LoVo (cell line): Measurements from ENCODE around the gene SNAPC3.
"Not testable (repeated sequence)": the region's sequence is repeated elsewhere in the genome, so short reads cannot be mapped to it uniquely, and the experiment has no call there.

Source experiments
- DNase-seq: peaks from one replicate; pipeline ENCODE4 v3.0.0-alpha.2; 2016; ENCODE audit warnings: low spot score

Gene SNAPC3

DNA sequence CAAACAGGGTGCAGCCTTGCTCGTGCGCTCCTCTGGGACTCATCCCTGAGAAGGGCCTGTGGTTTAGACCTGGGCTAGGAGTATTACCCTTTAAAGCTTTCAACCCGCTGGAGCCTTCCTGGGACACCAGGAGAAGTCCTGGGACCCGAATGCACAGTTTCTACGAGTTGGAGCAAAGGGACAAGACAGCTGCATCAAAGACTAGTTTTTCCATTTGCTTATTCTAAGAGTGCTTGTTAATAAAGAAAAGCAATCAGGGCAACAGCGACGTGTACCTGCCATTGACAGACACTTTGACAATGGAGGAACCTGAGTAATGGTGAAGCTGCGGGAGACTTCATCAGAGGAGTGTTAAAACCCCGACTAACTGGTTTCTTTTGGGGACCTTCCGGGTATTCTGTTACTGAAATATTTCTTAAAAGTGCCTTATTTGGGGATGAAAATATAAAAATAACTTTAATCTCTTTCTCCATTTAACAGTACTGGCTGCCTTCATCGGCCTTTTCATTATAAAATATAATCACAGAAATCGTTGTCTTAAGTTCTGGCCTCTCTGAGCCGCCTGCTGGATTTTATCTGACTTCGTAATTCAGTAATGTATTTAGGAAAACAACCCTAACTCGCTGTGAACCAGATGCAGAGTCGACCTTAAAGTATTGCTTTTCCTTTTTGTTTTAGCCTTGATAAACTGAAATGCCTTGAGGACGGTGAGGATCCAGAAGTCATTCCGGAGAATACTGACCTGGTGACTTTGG lies 732 bp downstream of the SNAPC3 start:
- peak; percentile 9 for DNase-seq

DNA sequence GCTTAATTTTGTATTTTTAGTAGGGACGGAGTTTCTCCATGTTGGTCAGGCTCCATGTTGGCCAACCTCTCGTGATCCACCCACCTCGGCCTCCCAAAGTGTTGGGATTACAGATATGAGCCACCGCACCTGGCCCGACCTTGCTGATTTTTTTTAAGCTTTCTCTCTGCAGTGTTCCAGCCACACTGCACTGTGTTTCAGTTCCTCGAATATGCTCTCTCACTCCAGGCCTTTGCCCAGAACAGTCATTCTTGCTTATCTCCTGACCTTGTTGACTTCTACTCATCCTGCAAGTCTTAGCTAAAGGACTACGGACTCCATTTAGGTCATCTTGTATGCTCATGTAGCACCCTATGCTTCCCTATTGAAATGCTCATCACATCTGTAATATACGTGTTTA lies 3.3 kb downstream of the SNAPC3 start:
- DNase-seq: no peak

DNA sequence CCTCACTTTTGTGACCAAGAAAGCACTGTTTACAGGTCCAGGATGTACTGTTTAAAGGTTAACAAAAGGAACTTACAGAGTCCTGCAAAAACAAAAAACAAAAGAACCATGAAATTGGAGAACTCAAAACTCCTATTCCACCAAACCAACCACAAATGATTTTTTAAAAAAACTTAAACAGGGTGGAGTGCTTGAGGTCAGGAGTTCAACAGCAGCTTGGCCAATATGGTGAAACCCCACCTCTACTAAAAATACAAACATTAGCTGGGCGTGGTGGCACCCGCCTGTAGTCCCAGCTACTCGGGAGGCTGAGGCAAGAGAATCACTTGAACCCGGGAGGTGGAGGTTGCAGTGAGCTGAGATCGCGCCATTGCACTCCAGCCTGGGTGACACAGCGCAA lies 5.0 kb downstream of the SNAPC3 start:
- DNase-seq: not testable (repeated sequence)

DNA sequence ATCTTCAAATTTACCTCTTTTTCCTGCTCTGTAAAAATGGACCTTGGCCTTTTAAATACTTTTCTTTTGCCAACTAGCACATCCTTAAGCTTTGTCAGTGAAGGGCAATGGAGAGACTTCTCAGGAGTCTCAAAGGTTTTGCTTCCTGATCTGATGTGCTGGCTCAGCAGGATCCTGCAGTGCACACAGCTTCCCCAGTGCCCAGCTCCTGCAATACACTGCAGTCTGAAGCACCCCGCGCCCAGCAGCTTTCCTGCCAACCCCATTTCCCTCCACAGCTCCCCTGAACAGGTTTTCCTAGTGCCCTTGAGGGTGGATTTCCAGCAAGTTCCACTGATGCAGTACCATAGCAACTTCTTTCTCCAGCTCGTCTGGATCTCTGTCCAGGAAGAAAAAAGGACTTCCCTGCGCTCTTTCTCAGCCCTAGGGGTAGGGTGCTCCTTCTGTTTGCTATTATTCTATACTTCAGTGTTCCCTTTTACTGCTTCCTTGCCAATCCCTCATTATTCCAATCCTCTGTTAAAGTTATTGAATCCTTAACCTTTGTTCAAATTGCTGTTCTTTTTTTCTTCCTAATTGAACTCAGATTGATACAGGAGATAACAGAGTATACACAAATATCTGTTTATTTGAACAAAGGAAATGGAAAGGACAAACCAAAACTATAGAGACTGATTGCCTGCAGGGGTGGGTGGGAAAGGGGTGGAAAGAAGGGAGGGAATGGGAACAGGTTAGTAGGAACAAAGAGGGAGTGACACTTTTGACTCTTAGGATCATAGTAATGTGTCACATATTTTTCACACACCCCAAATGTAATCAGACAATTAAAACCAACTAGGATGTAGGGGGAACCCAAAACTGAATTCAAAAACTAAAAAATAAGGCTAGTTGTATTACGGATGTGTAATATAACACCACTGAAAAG lies 8.5 kb downstream of the SNAPC3 start:
- no peak for DNase-seq

DNA sequence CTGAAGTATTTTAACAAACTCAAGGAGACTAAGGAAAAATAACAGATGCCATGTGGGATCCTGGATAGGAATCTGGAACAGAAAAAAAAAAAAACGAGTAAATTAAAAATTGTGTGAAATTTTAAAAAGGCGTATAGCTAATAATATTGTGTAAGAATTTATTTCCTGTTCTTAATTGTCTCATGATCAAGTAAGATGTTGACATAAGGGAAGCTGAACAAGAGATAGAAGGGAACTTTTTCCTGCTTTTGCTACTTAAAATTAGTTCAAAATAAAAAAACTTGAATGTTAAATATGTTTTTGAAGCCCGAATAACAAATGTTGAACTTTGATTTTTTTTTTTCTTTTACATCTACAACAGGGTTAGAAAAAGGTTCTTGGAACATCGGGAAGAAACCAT lies 10.5 kb downstream of the SNAPC3 start:
- DNase-seq: no peak

DNA sequence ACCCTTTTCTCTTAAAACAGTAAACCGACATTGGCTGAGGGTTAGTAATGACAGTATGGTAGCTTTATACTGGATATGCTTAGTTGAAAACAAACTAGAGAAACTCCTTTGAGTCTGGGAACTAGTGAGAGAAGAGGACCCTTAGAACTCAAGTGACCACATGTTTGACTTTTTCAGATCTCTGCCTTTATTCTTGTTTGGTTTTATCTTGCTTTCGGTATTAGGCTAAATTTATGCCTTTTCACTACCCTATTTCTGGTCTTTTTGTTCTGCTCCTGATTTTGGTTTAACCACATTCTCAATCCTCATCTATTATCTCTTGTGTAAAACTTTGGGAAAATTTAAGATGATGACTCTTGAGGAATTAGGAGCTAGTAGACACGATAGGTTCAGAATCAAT lies 11.0 kb downstream of the SNAPC3 start:
- DNase-seq: no peak

DNA sequence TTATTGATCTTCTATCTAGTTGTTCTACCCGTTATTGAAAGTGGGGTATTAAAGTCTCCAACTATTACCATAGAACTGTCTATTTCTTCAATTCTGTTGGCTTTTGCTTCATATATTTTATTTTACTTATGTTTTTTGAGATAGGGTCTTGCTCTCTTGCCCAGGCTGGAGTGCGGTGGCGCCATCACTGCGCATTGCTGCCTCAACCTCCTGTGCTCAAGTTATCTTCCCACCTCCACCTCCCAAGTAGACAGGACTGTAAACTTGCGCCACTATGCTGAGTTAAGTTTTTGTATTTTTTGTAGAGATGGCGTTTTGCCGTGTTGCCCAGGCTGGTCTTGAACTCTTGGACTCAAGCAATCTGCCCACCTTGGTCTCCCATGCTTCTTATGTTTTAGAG lies 16.2 kb downstream of the SNAPC3 start:
- DNase-seq: no peak

DNA sequence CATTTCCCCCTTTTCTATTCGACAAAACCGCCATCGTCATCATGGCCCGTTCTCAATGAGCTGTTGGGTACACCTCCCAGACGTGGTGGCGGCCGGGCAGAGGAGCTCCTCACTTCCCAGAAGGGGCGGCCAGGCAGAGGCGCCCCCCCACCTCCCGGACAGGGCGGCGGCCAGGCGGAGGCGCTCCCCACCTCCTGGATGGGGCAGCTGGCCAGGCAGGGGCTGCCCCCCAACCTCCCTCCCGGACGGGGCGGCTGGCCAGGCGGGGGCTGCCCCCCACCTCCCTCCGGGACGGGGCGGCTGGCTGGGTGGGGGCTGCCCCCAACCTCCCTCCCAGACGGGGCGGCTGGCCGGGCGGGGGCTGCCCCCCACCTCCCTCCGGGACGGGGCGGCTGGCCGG lies 19.2 kb downstream of the SNAPC3 start:
- not testable (repeated sequence) for DNase-seq

DNA sequence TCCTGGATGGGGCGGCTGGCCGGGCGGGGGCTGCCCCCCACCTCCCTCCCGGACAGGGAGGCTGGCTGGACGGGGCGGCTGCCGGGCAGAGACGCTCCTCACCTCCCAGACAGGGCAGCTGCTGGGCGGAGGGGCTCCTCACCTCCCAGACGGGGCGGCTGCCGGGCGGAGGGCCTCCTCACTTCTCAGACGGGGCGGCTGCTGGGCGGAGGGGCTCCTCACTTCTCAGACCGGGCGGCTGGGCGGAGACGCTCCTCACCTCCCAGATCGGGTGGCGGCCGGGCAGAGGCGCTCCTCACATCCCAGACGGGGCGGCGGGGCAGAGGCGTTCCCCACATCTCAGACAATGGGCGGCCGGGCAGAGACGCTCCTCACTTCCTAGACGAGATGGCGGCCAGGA lies 19.6 kb downstream of the SNAPC3 start:
- DNase-seq: not testable (repeated sequence)

DNA sequence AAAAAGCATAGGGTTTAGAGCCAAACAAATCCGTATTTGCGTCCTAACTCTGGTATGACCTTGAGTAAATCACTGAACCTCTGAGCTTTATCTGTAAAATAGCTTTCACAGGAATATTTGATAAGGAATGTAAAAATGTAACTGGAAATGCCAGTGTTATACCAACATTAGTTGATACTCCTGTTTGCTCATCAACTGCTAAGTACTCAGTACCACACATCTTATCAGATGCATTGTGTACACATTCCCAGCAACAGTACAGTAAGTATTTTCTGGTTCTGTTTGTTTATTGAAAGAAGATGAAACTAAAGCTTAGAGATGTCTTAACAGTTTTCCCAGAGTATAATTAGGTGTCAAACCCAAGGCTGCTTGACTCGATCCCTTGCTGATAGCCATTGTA lies 21.5 kb downstream of the SNAPC3 start:
- no peak for DNase-seq

DNA sequence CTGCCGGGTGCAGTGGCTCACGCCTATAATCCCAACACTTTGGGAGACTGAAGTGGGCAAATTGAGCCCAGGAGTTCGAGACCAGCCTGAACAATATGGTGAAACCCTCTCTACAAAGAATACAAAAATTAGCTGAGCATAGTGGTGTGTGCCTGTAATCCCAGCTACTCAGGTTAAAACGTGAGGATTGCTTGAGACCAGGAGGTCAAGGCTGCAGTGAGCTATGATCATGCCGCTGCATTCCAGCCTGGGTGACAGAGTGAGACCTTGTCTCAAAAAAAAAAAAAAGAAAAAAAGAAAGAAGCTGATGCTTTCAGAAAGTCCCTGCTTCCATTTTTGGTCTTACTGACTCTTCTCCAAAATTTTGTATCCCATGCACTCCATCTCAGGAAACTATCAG lies 31.3 kb downstream of the SNAPC3 start:
- DNase-seq: no peak

DNA sequence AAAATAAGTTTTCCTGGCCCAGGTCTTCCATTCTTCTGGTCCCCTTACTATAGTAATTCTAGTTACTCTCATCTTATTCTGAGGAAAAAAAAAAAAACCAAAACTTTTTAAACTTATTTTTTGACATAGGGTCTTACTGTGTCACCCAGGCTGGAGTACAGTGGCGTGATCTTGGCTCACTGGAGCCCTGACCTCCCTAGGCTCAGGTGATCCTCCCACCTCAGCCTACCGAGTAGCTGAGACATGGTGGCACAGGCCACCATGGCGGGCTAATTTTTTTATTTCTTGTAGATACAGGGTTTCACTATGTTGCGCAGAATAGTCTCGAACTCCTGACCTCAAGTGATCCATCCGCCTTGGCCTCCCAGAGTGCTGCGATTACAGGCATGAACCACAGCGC lies 38.4 kb downstream of the SNAPC3 start:
- no peak for DNase-seq

DNA sequence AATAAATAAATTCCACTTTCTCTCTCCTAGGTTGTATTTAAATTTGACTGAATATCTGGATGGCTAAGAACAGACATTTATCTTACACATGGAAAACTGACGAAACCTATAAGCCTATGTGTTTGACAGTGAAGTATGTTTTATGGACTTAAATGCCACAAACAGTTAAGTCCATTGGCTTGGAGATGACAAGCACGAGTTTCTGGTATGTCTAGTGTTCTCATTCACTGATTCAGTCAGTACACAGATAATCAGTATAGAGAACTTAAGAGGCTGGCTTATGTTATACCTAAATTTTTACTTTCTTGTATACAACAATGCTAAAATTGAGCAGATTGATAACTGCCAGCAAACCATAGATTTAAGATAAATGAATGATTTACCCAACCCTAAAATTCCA lies 38.9 kb downstream of the SNAPC3 start:
- DNase-seq: no peak

DNA sequence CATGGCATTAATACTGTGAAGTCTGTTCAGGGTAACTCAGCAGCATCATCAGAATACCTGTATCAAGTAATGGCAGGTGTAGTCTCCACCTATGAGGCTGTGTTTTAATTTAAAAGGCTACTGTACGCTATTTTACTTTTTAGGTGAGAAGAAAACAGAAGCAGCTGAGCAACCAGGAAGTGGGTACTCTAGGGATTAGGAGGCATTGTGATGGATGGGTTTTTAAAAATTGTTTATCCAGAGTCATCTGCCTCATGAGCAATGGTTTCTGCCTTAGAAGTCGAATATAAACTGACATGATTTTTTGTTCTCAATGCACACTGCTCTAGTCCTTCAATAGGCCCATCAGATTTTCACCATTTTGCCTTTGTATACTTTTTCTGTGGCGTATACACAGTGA lies 45.5 kb downstream of the SNAPC3 start:
- DNase-seq: no peak

DNA sequence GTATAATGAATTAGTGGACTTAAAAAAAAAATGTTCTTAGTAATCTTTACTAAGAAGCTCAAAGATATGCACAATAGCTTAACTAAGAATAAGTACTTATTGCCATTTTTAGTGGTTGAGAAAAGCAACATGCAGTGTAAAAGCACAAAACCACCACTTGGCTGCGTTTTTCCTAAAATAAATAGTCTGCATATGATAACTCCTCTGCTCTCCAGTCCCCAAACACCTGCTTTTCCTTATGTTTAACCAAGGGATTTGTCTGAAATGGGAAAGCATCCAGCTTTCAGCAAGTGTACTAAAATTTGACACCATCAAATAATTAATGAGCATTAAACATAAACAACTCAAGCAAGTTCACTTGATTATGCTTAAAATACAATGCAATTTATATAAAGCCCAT lies 46.7 kb downstream of the SNAPC3 start:
- DNase-seq: no peak

DNA sequence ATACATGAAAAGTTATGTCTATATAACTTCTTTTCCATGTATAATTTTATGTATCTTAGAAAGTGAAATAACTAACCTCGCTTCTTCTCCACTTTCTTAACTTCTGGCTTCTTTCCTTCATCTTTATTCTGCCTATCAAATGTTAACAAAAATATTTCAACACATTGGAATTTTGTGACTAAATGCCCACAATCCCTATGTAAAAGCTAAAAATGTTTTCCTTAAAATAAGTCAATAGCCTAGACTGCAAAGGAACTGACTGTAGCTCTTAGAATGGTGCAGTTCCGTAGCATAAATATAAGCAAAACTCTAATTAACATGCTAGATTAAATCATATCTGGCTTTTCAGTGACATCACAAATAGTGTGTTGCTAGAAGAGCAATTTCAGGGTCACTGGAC lies 47.2 kb downstream of the SNAPC3 start:
- no peak for DNase-seq

DNA sequence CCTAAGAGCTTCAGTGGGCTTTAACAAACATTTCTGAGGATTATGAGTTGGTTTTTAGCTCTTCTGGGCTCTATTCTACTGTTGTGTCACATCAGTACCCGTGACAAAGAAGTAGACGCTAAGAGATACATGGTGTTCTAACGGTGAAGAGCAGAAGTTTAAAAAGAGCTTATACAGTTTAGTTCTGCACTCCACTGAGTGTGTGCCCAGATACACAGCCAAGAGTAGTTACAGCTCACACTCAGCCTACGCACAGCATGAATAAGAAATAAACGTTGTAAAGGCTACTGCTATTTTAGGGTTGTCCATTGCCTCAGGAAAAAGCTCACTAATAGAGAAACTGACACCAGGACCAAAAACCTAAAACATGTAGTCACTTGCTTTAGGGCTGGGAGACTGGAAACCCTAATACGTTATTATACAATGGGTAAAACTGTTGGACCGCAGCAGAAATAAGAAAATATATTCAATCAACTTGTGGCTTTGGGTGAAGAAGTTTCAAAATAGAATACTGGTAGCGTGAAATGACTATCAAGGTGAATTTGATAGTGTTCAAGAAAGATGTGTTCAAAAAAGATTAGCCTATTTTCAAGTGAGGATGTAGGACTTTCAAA lies 53.4 kb downstream of the SNAPC3 start:
- no peak for DNase-seq

DNA sequence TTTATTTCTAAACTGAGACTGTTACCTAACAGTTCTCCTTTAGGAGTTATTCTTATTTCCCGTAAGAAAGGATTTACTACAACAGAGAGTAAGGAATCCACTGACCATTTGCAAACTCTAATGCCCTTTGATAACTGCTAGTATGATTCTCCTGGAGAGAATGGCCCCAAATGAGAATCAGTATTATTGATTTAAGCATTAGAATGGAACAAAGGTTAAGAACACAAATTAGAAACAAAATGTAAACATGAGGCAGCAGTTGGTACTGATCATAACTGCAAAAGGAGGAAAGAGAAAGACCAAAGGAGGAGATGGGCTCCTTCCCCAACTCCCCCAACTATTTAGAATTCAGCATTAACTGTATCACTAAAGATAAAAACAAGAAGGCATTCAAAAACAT lies 57.4 kb downstream of the SNAPC3 start:
- no peak for DNase-seq

DNA sequence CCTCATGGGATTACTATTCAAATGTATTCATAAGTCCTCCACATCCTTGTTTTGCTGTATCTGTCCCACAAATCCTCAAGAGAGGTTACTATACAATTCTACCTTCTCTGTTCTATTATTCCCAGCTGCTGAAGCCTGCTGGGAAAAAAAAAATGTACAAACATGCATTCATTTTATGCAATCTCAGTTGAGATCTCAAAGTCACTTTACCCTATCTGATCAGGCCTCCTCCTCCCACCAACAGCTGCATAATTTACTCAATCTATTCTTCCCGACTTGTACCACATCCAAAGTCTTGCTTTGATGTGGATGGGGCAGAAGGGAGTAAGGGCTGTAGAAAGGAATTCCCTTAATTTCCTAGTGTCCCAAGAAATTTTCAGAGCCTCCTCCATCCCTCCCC lies 59.5 kb downstream of the SNAPC3 start:
- no peak for DNase-seq

DNA sequence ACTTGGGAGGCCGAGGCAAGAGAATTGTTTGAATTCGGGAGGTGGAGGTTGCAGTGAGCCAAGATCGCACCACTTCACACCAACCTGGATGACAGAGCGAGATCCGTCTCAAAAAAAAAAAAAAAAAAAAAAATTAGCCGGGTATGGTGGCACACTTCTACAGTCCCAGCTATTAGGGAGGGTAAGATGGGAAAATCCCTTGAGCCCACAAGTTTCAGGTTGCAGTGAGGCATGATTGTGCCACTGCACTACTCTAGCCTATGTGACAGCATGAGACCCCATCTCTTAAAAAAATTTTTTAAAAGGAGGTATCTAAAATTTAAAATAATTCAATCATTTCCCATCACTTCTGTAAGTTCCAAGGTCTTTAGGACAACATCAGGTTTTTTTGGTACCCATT lies 62.1 kb downstream of the SNAPC3 start:
- DNase-seq: no peak

DNA sequence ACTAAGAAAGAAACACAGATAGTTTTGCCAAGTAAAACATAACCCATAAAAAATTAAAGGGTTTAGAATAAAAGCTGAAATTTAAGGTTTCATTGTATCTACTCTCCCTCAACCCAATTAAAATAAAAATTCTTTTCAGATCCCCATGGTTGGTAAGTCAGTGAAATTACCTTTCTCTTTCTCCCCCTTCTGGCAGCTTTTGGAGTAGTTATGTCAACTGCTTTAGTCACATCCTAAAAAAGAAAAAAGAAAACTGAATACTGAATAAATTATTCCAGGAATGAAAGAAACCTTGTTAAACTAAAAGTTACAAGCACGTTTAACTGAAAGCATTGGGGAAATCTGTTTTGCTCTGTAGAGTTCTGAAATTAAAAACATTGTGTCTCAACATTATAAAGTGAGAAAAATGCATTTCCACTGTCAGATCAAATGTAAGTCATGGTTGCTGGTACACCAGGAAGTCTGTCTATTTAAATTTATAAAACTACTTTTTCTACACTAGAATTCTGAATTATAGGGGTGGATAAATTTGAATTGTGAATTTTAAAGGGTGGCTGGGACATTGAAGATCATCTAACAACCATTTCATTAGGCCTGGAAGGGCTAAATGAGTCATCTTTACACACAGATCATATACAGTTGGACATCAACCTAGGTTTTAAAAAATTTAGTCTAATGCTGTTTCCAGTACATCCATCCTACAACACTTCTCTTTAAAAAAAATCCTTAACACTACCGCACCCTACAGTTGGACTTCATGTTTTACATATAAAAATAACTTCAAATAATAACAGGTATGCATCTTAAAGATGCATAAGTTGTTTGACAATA lies 63.4 kb downstream of the SNAPC3 start:
- no peak for DNase-seq

DNA sequence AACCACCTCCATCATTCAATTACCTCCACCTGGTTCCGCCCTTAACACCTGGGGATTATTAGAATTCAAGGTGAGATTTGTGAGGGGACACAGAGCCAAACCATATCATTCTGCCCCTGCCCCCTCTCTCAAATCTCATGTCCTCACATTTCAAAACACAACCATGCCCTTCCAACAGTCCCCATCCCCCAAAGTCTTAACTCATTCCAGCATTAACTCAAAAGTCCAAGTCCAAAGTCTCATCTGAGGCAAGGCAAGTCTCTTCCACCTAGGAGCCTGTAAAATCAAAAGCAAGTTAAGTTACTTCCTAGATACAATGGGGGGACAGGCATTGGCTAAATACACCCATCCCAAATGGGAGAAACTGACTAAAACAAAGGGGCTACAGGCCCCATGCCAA lies 69.3 kb downstream of the SNAPC3 start:
- DNase-seq: no peak
